ENCODE results near the gene TLE7.

The TLE7 gene

DNA sequence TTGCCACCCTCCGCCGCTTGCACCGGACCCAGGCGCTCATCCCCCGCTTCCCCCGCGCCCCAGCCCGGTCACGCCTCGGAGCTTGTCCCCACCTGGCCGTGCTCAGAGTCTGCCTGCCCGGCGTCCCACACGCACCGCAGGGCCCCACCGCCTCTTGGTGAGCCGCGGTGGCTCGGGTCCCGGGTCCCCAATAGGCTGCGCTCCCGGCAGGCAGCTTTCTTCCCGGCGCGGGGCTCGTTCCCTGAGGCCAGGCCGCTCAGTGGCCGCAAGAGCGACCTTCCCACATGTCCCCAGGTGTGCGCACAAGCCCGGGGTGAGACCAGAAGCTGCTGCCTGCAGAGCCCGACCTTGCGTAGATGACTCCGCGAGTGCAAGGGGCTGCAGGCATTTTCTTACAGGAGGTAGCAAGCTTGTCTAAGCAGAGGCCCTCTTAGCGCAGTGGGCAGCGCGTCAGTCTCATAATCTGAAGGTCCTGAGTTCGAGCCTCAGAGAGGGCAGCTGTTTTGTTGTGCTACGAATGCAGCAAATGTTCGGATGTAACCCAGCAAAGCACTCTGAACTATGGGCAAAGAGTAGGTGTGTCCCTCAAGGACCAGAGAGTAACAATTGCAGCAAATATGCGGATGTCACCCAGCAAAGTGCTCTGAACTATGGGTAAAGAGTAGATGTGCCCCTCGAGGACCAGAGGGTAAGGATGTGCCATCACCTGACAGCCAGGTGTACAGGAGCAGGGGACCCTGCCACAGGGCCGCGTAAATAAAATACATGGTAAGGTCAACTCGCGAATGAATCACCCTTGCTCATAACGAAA, 15.6 kb downstream of the TLE7 start (continued):
- TF ChIP-seq, protein P1, sequence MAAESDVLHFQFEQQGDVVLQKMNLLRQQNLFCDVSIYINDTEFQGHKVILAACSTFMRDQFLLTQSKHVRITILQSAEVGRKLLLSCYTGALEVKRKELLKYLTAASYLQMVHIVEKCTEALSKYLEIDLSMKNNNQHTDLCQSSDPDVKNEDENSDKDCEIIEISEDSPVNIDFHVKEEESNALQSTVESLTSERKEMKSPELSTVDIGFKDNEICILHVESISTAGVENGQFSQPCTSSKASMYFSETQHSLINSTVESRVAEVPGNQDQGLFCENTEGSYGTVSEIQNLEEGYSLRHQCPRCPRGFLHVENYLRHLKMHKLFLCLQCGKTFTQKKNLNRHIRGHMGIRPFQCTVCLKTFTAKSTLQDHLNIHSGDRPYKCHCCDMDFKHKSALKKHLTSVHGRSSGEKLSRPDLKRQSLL (tag by site-specific recombination; IDR thresholded peaks at IDR 0.05) = peak; percentile 32; the same call in 1 of the 2 replicates
- TF ChIP-seq TRIM28 (IDR thresholded peaks at IDR 0.05; ENCODE audit: borderline replicate concordance, low read length) (peak; percentile 98), ZNF274 (IDR thresholded peaks at IDR 0.05; ENCODE audit: low read length) (no peak), ZNF274 (tag by site-specific recombination; IDR thresholded peaks at IDR 0.05; ENCODE audit: borderline replicate concordance) (no peak), ZNF223 (tag by site-specific recombination; IDR thresholded peaks at IDR 0.05) (no peak), ZBTB1 (tag by site-specific recombination; IDR thresholded peaks at IDR 0.05) (no peak; the same call in 1 of the 2 replicates), ZNF530 (tag by site-specific recombination; IDR thresholded peaks at IDR 0.05; ENCODE audit: low read depth) (no peak), PRDM1 (tag by site-specific recombination; IDR thresholded peaks at IDR 0.05) (no peak), KLF1 (tag by site-specific recombination; IDR thresholded peaks at IDR 0.05) (peak; percentile 39; the same call in 1 of the 2 replicates), ZNF558 (tag by site-specific recombination; IDR thresholded peaks at IDR 0.05) (peak; percentile 61; the same call in 1 of the 2 replicates), ZNF654 (tag by site-specific recombination; IDR thresholded peaks at IDR 0.05; ENCODE audit: low read depth) (no peak; the same call in 1 of the 2 replicates), ZNF561 (tag by site-specific recombination; IDR thresholded peaks at IDR 0.05; ENCODE audit: borderline replicate concordance) (peak; percentile 99), ZNF426 (tag by site-specific recombination; IDR thresholded peaks at IDR 0.05) (no peak), ZNF350 (tag by site-specific recombination; IDR thresholded peaks at IDR 0.05) (no peak), ZNF202 (tag by site-specific recombination; IDR thresholded peaks at IDR 0.05; ENCODE audit: borderline replicate concordance) (no peak), ZNF670 (tag by site-specific recombination; IDR thresholded peaks at IDR 0.05; ENCODE audit: low read depth) (no peak), ZBTB17 (tag by site-specific recombination; IDR thresholded peaks at IDR 0.05) (peak; percentile 88), ZNF747 (tag by site-specific recombination; IDR thresholded peaks at IDR 0.05) (no peak), ZFP3 (tag by site-specific recombination; IDR thresholded peaks at IDR 0.05; ENCODE audit: low read depth) (no peak), TCF7L2 (IDR thresholded peaks at IDR 0.05; ENCODE audit: borderline replicate concordance, low read depth, low read length) (no peak), ZNF24 (tag by site-specific recombination; IDR thresholded peaks at IDR 0.05) (peak; percentile 95; the same call in 1 of the 2 replicates), ZNF76 (tag by site-specific recombination; IDR thresholded peaks at IDR 0.05; ENCODE audit: borderline replicate concordance, low read depth) (peak; percentile 88), ZNF138 (tag by site-specific recombination; IDR thresholded peaks at IDR 0.05; ENCODE audit: borderline replicate concordance) (no peak), ZNF423 (tag by site-specific recombination; IDR thresholded peaks at IDR 0.05) (0 out of 2 replicates have a peak, but pooled peaks have one; percentile 22)
- TF ChIP-seq, protein P2, sequence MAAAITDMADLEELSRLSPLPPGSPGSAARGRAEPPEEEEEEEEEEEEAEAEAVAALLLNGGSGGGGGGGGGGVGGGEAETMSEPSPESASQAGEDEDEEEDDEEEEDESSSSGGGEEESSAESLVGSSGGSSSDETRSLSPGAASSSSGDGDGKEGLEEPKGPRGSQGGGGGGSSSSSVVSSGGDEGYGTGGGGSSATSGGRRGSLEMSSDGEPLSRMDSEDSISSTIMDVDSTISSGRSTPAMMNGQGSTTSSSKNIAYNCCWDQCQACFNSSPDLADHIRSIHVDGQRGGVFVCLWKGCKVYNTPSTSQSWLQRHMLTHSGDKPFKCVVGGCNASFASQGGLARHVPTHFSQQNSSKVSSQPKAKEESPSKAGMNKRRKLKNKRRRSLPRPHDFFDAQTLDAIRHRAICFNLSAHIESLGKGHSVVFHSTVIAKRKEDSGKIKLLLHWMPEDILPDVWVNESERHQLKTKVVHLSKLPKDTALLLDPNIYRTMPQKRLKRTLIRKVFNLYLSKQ (tag by site-specific recombination; IDR thresholded peaks at IDR 0.05; ENCODE audit: borderline replicate concordance) = no peak
- TF ChIP-seq, protein P3, sequence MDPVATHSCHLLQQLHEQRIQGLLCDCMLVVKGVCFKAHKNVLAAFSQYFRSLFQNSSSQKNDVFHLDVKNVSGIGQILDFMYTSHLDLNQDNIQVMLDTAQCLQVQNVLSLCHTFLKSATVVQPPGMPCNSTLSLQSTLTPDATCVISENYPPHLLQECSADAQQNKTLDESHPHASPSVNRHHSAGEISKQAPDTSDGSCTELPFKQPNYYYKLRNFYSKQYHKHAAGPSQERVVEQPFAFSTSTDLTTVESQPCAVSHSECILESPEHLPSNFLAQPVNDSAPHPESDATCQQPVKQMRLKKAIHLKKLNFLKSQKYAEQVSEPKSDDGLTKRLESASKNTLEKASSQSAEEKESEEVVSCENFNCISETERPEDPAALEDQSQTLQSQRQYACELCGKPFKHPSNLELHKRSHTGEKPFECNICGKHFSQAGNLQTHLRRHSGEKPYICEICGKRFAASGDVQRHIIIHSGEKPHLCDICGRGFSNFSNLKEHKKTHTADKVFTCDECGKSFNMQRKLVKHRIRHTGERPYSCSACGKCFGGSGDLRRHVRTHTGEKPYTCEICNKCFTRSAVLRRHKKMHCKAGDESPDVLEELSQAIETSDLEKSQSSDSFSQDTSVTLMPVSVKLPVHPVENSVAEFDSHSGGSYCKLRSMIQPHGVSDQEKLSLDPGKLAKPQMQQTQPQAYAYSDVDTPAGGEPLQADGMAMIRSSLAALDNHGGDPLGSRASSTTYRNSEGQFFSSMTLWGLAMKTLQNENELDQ (tag by site-specific recombination; IDR thresholded peaks at IDR 0.05; ENCODE audit: low read depth) = no peak
- TF ChIP-seq, protein P4, sequence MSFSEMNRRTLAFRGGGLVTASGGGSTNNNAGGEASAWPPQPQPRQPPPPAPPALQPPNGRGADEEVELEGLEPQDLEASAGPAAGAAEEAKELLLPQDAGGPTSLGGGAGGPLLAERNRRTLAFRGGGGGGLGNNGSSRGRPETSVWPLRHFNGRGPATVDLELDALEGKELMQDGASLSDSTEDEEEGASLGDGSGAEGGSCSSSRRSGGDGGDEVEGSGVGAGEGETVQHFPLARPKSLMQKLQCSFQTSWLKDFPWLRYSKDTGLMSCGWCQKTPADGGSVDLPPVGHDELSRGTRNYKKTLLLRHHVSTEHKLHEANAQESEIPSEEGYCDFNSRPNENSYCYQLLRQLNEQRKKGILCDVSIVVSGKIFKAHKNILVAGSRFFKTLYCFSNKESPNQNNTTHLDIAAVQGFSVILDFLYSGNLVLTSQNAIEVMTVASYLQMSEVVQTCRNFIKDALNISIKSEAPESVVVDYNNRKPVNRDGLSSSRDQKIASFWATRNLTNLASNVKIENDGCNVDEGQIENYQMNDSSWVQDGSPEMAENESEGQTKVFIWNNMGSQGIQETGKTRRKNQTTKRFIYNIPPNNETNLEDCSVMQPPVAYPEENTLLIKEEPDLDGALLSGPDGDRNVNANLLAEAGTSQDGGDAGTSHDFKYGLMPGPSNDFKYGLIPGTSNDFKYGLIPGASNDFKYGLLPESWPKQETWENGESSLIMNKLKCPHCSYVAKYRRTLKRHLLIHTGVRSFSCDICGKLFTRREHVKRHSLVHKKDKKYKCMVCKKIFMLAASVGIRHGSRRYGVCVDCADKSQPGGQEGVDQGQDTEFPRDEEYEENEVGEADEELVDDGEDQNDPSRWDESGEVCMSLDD (tag by site-specific recombination; IDR thresholded peaks at IDR 0.05) = peak; percentile 4; the same call in 1 of the 2 replicates
- TF ChIP-seq, protein P5, sequence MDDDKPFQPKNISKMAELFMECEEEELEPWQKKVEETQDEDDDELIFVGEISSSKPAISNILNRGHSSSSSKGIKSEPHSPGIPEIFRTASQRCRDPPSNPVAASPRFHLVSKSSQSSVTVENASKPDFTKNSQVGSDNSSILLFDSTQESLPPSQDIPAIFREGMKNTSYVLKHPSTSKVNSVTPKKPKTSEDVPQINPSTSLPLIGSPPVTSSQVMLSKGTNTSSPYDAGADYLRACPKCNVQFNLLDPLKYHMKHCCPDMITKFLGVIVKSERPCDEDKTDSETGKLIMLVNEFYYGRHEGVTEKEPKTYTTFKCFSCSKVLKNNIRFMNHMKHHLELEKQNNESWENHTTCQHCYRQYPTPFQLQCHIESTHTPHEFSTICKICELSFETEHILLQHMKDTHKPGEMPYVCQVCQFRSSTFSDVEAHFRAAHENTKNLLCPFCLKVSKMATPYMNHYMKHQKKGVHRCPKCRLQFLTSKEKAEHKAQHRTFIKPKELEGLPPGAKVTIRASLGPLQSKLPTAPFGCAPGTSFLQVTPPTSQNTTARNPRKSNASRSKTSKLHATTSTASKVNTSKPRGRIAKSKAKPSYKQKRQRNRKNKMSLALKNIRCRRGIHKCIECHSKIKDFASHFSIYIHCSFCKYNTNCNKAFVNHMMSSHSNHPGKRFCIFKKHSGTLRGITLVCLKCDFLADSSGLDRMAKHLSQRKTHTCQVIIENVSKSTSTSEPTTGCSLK (tag by site-specific recombination; IDR thresholded peaks at IDR 0.05) = no peak

All from HEK293 (cell line).